Neural crest cell (in vitro differentiated cells): Measurements from ENCODE around the gene EGLN1. TPM values are rescaled to one million over a fixed set of nuclear protein-coding genes. Genes with fewer than 3 reads are reported as not detected.

ENCODE experiments used
- DNase-seq: peaks from one replicate; pipeline ENCODE4 v3.0.0; 2021; ENCODE audit warnings: low read depth, mixed read lengths, low spot score
- H3K27ac Mint-ChIP-seq: one replicate; pipeline ENCODE4 v1.8.0; 2021; ENCODE audit warnings: mild to moderate bottlenecking, mixed read lengths; ENCODE audit not compliant: unreplicated experiment
- H3K27me3 Mint-ChIP-seq: 2 replicates; pipeline ENCODE4 v1.8.0; 2021; ENCODE audit warnings: low read depth, mild to moderate bottlenecking, mixed read lengths
- H3K36me3 Mint-ChIP-seq: 2 replicates; pipeline ENCODE4 v1.8.0; 2021; ENCODE audit warnings: low read depth, mild to moderate bottlenecking, mixed read lengths
- H3K4me1 Mint-ChIP-seq: 2 replicates; pipeline ENCODE4 v1.8.0; 2021; ENCODE audit warnings: mixed read lengths
- H3K4me3 Mint-ChIP-seq: one replicate; pipeline ENCODE4 v1.8.0; 2021; ENCODE audit warnings: mild to moderate bottlenecking, mixed read lengths
- H3K9me3 Mint-ChIP-seq: 2 replicates; pipeline ENCODE4 v1.8.0; 2021; ENCODE audit warnings: mixed read lengths
- total RNA-seq: library from RNA; stranded (reverse); gene quantifications from 2 replicates; pipeline ENCODE4 v1.2.1, GENCODE V29; 2021
- TF ChIP-seq, protein P1 (sequence below): fragments of 200-600 bp; sonication (generic); conservative IDR thresholded peaks from 2 replicates; pipeline ENCODE4 v1.5.0; 2021; ENCODE audit warnings: antibody characterized with exemption, mild to moderate bottlenecking

EGLN1 gene
- total RNA-seq, 1 donor from 2014 or later: 21.6 TPM

DNA sequence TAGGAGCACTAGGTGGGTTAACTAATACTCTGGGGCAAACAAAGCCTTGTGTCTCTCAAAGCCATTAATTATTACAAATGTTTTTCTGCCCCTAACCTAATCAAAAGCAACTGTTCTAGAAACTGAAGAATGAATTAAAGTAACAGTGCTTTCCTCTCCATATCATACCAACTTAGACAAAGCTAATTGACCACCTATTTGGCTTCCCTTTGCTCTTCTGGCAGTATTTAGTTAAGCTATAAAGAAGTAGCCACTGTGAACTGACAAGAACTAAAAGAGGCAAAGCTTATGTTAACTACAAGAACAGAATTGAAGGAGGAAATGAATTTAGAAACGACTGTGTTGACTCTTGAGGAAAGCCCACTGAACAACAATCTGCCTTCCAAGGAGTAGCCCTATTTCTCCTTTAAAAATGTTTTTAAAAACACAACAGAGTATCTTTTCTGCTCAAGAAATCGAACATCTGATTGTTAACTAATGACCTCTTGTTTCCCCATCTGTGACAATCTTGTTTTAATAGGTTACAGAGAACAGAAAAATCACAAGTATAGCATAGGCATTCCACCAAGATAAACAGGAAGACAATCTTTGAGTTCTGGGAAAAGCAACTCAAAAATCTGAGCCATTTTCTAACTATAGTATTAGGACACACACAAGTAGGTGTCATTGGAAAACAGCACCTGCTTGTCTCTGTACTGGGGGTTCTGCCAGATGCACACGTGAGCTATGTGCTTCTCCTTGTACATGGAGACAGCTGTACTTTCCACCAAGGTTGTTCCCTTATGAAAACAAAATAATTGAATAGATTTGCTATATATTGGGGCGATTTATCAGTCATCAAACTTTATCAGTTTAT lies 3.1 kb upstream of the EGLN1 start:
- Mint-ChIP-seq H3K4me3 (peak overlapping the region; percentile 7), H3K9me3 (no peaks in the 10 kb centered on the region), H3K4me1 (peaks cover 21% of the 10 kb centered on the region), H3K27me3 (peaks cover 10% of the 10 kb centered on the region), H3K27ac (no peak overlapping the region), H3K36me3 (no peaks in the 10 kb centered on the region)
- DNase-seq: no peak
- TF ChIP-seq, protein P1, sequence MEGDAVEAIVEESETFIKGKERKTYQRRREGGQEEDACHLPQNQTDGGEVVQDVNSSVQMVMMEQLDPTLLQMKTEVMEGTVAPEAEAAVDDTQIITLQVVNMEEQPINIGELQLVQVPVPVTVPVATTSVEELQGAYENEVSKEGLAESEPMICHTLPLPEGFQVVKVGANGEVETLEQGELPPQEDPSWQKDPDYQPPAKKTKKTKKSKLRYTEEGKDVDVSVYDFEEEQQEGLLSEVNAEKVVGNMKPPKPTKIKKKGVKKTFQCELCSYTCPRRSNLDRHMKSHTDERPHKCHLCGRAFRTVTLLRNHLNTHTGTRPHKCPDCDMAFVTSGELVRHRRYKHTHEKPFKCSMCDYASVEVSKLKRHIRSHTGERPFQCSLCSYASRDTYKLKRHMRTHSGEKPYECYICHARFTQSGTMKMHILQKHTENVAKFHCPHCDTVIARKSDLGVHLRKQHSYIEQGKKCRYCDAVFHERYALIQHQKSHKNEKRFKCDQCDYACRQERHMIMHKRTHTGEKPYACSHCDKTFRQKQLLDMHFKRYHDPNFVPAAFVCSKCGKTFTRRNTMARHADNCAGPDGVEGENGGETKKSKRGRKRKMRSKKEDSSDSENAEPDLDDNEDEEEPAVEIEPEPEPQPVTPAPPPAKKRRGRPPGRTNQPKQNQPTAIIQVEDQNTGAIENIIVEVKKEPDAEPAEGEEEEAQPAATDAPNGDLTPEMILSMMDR: no peak

DNA sequence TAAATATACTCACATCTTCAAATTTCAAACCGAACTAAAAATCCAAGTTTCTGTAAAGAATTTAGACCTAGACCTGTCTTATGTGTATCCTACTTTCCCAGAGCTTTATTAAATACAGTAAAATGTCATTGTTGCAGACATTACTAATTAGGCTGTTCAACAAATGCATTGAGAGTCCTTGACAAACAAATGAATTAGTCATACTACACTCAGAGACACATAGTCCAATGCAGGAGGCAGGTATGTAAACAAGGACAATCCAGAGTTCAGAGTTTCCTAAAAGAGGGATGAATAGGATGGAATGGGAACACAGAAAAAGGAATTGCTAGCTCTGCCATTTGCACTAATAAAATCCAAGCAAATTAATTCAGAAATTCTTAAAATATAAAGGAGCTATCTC lies 1.6 kb upstream of the EGLN1 start:
- Mint-ChIP-seq H3K36me3 (no peaks in the 10 kb centered on the region), H3K9me3 (no peaks in the 10 kb centered on the region), H3K27ac (no peak overlapping the region), H3K27me3 (peaks cover 10% of the 10 kb centered on the region), H3K4me3 (peak overlapping the region; percentile 62), H3K4me1 (peaks cover 36% of the 10 kb centered on the region)
- TF ChIP-seq, protein P1: no peak
- DNase-seq: no peak

DNA sequence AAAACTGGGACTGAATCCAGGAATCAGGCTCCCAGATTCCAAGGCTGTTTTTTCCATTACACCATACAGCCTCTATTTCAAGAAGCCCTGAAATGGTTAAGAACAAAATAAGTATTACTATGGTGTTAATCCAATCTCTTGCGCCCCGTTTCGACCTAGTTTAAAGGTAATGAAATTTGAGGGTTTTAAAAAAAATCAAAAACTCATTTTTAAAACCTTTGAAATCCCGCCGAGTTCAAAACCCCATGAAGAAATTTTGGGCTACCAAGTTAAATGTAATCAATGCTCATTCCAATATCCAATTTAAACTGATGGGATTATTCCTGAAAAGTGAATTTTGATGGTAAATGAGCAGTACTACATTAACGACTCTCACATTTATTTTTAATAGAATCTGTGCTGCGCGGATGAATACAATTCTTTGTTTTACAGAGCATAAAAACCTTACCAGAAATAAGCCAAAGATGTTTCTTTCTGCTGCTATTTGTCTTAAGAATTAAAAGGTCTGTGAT lies 767 bp upstream of the EGLN1 start:
- peaks cover 43% of the 10 kb centered on the region for H3K4me1 Mint-ChIP-seq
- H3K9me3 Mint-ChIP-seq: no peaks in the 10 kb centered on the region
- no peak for DNase-seq
- H3K4me3 Mint-ChIP-seq: peak overlapping the region; percentile 91
- H3K36me3 Mint-ChIP-seq: no peaks in the 10 kb centered on the region
- H3K27ac Mint-ChIP-seq: peak overlapping the region; percentile 95
- TF ChIP-seq, protein P1: peak; percentile 1
- peaks cover 10% of the 10 kb centered on the region for H3K27me3 Mint-ChIP-seq

DNA sequence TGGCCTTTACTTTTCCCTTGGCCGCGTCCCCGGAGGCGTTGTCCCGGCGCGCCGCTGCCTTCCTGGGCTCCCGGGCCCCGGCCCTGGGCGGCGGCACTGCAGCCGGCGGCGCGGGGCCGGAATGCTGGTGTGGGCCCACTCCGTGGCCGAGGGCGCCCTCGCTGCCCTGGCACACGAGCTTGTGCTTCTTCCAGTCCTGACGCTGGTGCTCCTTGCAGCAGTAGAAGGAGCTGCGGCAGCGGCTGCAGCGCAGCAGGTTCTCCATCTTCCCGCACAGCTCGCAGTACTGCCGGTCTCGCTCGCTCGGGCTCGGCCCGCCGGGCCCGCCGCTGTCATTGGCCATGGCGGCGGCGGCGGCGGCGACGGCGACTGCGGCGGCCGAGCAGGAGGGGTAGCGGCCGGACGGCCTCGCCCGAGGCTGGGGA lies 529 bp downstream of the EGLN1 start:
- Mint-ChIP-seq H3K4me3 (peak overlapping the region; percentile 76), H3K9me3 (no peaks in the 10 kb centered on the region), H3K27me3 (peaks cover 10% of the 10 kb centered on the region), H3K36me3 (no peaks in the 10 kb centered on the region), H3K27ac (no peak overlapping the region), H3K4me1 (peaks cover 56% of the 10 kb centered on the region)
- DNase-seq: no peak
- TF ChIP-seq, protein P1: no peak

DNA sequence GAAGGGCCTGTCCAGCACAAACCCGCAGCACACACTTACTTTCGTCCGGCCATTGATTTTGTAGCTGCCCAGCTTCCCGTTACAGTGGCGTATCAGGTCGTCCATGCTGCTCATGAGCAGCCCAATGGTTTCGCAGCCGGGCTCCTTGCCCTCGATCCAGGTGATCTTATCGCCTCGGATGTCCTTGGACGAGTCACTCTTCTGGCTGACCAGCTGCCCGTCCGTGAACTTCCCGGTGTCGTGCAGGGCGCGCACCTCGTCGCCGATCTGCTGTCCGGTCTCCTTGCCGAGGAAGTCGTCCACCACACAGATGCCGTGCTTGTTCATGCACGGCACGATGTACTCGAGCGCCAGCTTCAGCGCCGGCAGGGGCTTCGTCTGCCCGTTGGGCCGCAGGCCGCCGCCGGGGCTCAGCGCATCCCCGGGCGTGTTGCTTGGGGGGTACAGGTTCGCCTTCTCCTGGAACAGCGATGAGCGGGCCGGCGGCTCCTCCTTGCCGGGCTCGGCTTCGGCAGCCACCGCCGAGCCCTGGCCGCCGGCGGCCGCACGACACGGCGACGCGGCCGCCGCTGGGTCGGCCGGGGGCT lies 1.0 kb downstream of the EGLN1 start:
- Mint-ChIP-seq H3K4me3 (peak overlapping the region; percentile 91), H3K36me3 (no peaks in the 10 kb centered on the region), H3K27me3 (peaks cover 5% of the 10 kb centered on the region), H3K27ac (peak overlapping the region; percentile 98), H3K9me3 (no peaks in the 10 kb centered on the region), H3K4me1 (peaks cover 56% of the 10 kb centered on the region)
- peak; percentile 39 for DNase-seq
- TF ChIP-seq, protein P1: no peak
